Body of pancreas (tissue), 4 donors: ENCODE results near the gene IL5RA. TPM values are rescaled to one million over a fixed set of nuclear protein-coding genes. Genes with fewer than 3 reads are reported as not detected.

Experiments
- ATAC-seq: fragments of 150-250 bp; one replicate; pipeline ENCODE4 v1.9.1; 2016
- DNase-seq, 4 donors: peaks; one replicate each; pipeline ENCODE4 v3.0.0-alpha.2; 2019
- H3K27ac ChIP-seq, 4 donors: fragments of 200-600 bp; sonication (generic); 1 replicate in 3 of 4; 2 replicates in 1 of 4; pipeline versions ENCODE4 v1.5.1 to v1.6.1; 2016 to 2019; ENCODE audit warnings: mild to moderate bottlenecking in 1 of 4, mixed read lengths in 1 of 4, moderate library complexity in 1 of 4
- H3K27me3 ChIP-seq, 2 donors: fragments of 200-600 bp; sonication (generic); one replicate each; pipeline ENCODE4 v1.6.0; 2016; ENCODE audit warnings: mild to moderate bottlenecking in 1 of 2
- H3K36me3 ChIP-seq, 2 donors: fragments of 200-600 bp; sonication (generic); replicated peaks in 1 of 2; 2 replicates each; pipeline ENCODE4 v1.5.1; 2016; ENCODE audit warnings: low read depth in 2 of 2; ENCODE audit not compliant: insufficient read depth in 1 of 2
- H3K4me1 ChIP-seq: fragments of 200-600 bp; sonication (generic); one replicate; pipeline ENCODE4 v1.6.0; 2016
- H3K4me3 ChIP-seq, 2 donors: fragments of 200-600 bp; sonication (generic); 1 replicate in 1 of 2; 2 replicates in 1 of 2; pipeline ENCODE4 v1.5.1; 2016 to 2019
- H3K9me3 ChIP-seq, 3 donors: fragments of 200-600 bp; sonication (generic); 1 replicate in 2 of 3; 2 replicates in 1 of 3; pipeline ENCODE4 v1.5.1; 2016
- POLR2A ChIP-seq, 3 donors: fragments of 450-650 bp; IDR thresholded peaks; one replicate each; pipeline ENCODE4 v1.6.1; 2016; ENCODE audit warnings: antibody characterized with exemption in 3 of 3, mild to moderate bottlenecking in 2 of 3
- WGBS, 2 donors: methylation state at CpG; one replicate each; pipeline ENCODE4 v1.1.5; 2017; 5-methylcytosine and 5-hydroxymethylcytosine counted together
- intact Hi-C: fragments of 100-400 bp; cut with DNase I; formaldehyde crosslinking; loops from one replicate; pipeline ENCODE4 v1.15.1; 2023
- total RNA-seq, 2 donors: library from RNA; depleted of rRNA; stranded (reverse); fragments of >200 nt; gene quantifications; one replicate each; pipeline ENCODE4 v1.1.0, GENCODE V29; 2016
- TF ChIP-seq, protein P1 (sequence below), 7 experiments: fragments of 450-650 bp in 4 of 7; fragments of 200-600 bp in 3 of 7; sonication (generic) in 3 of 7; IDR thresholded peaks; one replicate each; pipeline ENCODE4 v1.5.1; 2016 to 2019; ENCODE audit warnings: antibody characterized with exemption in 7 of 7

The IL5RA gene
- total RNA-seq, 2 donors from 2014 or later = not detected

DNA sequence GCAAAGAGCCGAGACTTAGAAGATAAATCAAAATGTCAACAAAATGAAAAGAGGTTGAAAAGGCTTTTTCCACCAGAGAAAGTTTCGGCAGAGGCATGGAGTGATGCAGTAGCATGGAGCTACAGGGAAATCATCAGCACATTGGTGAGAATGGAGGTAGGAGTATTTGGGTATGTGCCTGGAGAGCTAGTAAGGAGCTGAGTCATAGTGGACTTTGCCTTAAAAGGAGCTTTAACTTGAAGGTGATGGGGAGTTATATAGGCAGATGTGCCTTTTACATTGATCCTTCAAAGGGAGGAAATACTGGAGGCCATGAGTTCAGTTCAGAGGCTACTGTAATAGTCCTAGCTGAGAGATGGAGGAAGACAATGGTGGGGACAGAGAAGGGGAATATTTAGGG is 44.3 kb downstream of the IL5RA start:
- no peaks in the 10 kb centered on the region for H3K4me1 ChIP-seq
- 71 to 73% methylated on average over 2 of the region's 2 CpGs for WGBS, 2 donors
- H3K27ac ChIP-seq = no peak overlapping the region
- no peak for ATAC-seq
- no peaks in the 10 kb centered on the region for H3K9me3 ChIP-seq
- no peaks in the 10 kb centered on the region for H3K36me3 ChIP-seq
- DNase-seq = no peak
- TF ChIP-seq, protein P1, sequence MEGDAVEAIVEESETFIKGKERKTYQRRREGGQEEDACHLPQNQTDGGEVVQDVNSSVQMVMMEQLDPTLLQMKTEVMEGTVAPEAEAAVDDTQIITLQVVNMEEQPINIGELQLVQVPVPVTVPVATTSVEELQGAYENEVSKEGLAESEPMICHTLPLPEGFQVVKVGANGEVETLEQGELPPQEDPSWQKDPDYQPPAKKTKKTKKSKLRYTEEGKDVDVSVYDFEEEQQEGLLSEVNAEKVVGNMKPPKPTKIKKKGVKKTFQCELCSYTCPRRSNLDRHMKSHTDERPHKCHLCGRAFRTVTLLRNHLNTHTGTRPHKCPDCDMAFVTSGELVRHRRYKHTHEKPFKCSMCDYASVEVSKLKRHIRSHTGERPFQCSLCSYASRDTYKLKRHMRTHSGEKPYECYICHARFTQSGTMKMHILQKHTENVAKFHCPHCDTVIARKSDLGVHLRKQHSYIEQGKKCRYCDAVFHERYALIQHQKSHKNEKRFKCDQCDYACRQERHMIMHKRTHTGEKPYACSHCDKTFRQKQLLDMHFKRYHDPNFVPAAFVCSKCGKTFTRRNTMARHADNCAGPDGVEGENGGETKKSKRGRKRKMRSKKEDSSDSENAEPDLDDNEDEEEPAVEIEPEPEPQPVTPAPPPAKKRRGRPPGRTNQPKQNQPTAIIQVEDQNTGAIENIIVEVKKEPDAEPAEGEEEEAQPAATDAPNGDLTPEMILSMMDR (IDR thresholded peaks at IDR 0.05) = no peak
- no peak for TF ChIP-seq POLR2A (IDR thresholded peaks at IDR 0.05)
- H3K27me3 ChIP-seq = no peaks in the 10 kb centered on the region
- intact Hi-C loops = no loop called here
- H3K4me3 ChIP-seq = no peak overlapping the region

DNA sequence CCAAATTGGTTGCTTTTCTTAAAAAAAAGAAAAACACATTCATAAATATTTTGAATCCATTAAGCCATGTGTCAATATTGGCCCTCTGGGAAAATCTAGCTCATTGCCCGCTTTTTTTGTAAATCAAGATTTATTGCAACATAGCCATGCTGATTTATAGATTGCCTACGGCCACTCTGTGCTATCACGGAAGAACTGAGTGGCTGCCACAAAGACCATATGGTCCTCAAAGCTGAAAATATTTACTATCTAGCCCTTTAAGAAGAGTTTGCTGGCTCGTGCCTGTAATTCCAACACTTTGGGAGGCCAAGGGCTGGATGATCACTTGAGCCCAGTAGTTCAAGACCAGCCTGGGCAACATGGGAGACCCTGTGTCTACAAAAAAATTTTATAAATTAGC is 45.9 kb downstream of the IL5RA start:
- 49 to 63% methylated on average over 4 of the region's 4 CpGs for WGBS, 2 donors
- Histone ChIP-seq H3K4me1 (no peaks in the 10 kb centered on the region), H3K4me3 (no peak overlapping the region), H3K9me3 (no peaks in the 10 kb centered on the region), H3K27me3 (no peaks in the 10 kb centered on the region), H3K36me3 (no peaks in the 10 kb centered on the region), H3K27ac (no peak overlapping the region)
- TF ChIP-seq, protein P1 (IDR thresholded peaks at IDR 0.05) = no peak
- no peak for TF ChIP-seq POLR2A (IDR thresholded peaks at IDR 0.05)
- ATAC-seq (no peak), DNase-seq (no peak)
- intact Hi-C loops = no loop called here

DNA sequence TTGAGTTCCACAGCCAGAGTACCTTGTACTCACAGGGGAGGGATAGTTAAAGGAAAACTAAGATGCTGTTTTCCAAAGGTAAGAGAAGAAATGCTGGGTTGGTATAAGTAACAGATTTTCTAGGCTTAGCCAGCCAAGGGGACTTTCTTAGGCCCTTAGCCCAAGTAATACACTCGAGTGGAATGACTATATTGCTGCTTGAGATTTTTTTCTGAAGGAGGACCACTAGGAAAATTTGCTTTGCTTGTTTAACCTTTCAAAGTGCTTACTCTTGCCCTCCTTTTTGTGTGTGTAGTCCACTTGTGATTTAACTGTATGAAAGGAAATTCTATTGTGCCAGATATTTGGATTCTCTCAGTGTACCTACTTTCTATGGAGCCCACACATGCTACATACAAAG is 50.5 kb downstream of the IL5RA start:
- Histone ChIP-seq H3K27me3 (no peaks in the 10 kb centered on the region), H3K4me3 (no peak overlapping the region), H3K27ac (no peak overlapping the region), H3K9me3 (no peaks in the 10 kb centered on the region), H3K36me3 (no peaks in the 10 kb centered on the region), H3K4me1 (no peaks in the 10 kb centered on the region)
- ATAC-seq (no peak), DNase-seq (no peak)
- TF ChIP-seq, protein P1 (IDR thresholded peaks at IDR 0.05) = no peak
- no peak for TF ChIP-seq POLR2A (IDR thresholded peaks at IDR 0.05)
- WGBS, 2 donors = 41 to 63% methylated on average over 1 of the region's 1 CpG
- intact Hi-C loops = no loop called here

DNA sequence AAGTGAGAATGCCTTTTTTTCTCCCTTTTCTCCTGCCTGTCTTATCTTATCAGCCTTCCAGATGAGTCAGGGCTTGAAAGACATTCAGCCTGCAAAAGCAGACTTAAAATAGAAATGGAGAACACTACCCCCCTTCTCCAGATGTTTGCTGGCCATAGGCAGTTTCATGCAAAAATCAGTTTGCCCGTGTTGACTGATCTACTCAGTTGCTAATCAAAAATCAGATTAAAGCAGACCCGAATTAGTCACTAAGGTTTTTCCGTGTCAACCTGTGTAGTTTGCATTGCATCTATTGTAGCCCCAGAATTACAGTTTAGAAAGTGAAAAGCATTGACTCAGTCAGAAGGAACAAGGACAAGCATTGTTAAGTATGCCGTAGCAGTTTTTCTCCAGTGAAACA is 56.2 kb downstream of the IL5RA start:
- Histone ChIP-seq H3K27ac (no peak overlapping the region), H3K27me3 (no peaks in the 10 kb centered on the region), H3K4me3 (no peak overlapping the region), H3K4me1 (no peaks in the 10 kb centered on the region), H3K9me3 (no peaks in the 10 kb centered on the region), H3K36me3 (no peaks in the 10 kb centered on the region)
- DNase-seq (no peak), ATAC-seq (no peak)
- intact Hi-C loops = no loop called here
- no peak for TF ChIP-seq POLR2A (IDR thresholded peaks at IDR 0.05)
- TF ChIP-seq, protein P1 (IDR thresholded peaks at IDR 0.05) = no peak
- 30 to 32% methylated on average over 4 of the region's 4 CpGs for WGBS, 2 donors

DNA sequence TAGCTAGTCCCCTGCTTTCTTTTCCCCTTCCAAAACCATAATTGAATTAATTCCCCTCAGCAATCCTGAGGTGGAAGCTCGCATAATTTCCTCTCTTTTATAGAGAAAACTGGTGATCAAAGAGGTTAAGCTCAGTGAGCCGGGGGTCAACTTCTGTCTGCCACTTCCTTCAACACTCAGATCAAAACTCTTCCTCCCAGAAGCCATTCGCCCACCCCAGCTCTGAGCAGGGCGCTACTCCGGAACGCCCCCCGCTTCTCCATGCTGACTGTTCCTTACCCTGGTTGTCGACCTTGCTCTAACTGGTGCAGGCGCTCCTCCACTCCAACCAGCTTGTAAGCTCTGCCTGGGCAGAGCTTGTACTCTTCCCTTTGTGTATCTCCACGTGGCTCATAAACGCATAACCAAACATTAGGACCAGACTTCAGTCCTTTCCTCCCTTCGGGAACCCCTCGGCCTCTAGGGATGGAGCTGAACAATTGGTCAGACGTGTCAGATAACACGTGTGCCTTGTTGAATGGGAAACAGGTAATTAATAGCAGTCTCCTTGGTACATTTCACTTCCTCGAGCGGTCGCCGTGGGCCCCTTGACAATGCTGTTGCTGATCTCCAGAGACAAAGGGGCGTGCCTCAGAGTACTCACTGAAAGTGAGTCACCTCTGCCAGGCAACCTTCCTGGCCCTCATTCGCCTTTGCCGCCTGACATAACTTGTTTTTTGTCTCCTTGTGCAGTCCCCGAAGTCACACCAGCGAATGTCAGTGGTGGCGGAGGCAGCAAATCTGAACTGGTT is 71.8 kb downstream of the IL5RA start:
- Histone ChIP-seq H3K27me3 (no peaks in the 10 kb centered on the region), H3K27ac (no peak overlapping the region), H3K36me3 (no peaks in the 10 kb centered on the region), H3K4me3 (no peak overlapping the region), H3K4me1 (no peaks in the 10 kb centered on the region), H3K9me3 (no peaks in the 10 kb centered on the region)
- WGBS, 2 donors = 62 to 67% methylated on average over 25 of the region's 25 CpGs
- ATAC-seq (no peak), DNase-seq (no peak)
- intact Hi-C loops = no loop called here
- TF ChIP-seq, protein P1 (IDR thresholded peaks at IDR 0.05) = no peak
- no peak for TF ChIP-seq POLR2A (IDR thresholded peaks at IDR 0.05)
